ENCODE data around the gene RSPH1. TPM values are rescaled to one million over a fixed set of nuclear protein-coding genes. Genes with fewer than 3 reads are reported as not detected.

The RSPH1 gene
- total and polyA plus RNA-seq, 2 of the 8 experiments (the other 6 are each of a cell fraction or from before 2014, with no cell fraction given) = 0.24 TPM; not detected in 1

GRCh38 chr21:42526379-42526727, 30.3 kb upstream of the RSPH1 start (continued):
- no peak for TF ChIP-seq POU5F1 (IDR thresholded peaks at IDR 0.05; ENCODE audit: low read depth, low read length)
- no peak for TF ChIP-seq CBX5 (IDR thresholded peaks at IDR 0.05; ENCODE audit: low read depth, low read length)
- no peak for TF ChIP-seq NRF1 (IDR thresholded peaks at IDR 0.05; ENCODE audit: low read depth, low read length)
- TF ChIP-seq POLR2AphosphoS5 (IDR thresholded peaks at IDR 0.05; ENCODE audit: low read depth, low read length) = no peak
- TF ChIP-seq BCL11A (IDR thresholded peaks at IDR 0.05; ENCODE audit: low read depth in 2 of 2, low read length in 2 of 2) = no peak
- TF ChIP-seq SP1 (IDR thresholded peaks at IDR 0.05; ENCODE audit: low read depth, low read length) = no peak
- TF ChIP-seq KDM4A (IDR thresholded peaks at IDR 0.05; ENCODE audit: low read depth, low read length, severe bottlenecking) = no peak
- no peak for TF ChIP-seq BACH1 (IDR thresholded peaks at IDR 0.05; ENCODE audit: low read length)

Measured in H1 (cell line).